GM12878 (cell line): Measurements from ENCODE around the gene TIMM10B. TPM values are rescaled to one million over a fixed set of nuclear protein-coding genes. Genes with fewer than 3 reads are reported as not detected.

ENCODE experiments used
- ATAC-seq: fragments of 200-7000 bp; cut with Tn5 transposase; 3 replicates; pipeline ENCODE4 v1.9.1; 2020; ENCODE audit warnings: mild to moderate bottlenecking, moderate library complexity
- BruUV-seq: library from RNA; stranded (reverse); fragments of 400-500 nt; replicated peaks from 2 replicates; lab custom pipeline; 2021; lab: Mats Ljungman, UMichigan
- CTCF ChIA-PET: fragments of 300-600 bp; sonication (Branson Sonifier 250); formaldehyde crosslinking; extraction: SDS; loops from one replicate; lab custom pipeline; 2021; ENCODE audit warnings: inconsistent platforms; lab: Yijun Ruan, JAX
- POLR2A ChIA-PET: fragments of 350-600 bp; formaldehyde crosslinking; extraction: SDS; loops from one replicate; lab custom pipeline; 2021; ENCODE audit warnings: inconsistent platforms; lab: Charles Lee
- RAD21 ChIA-PET: fragments of 300-600 bp; sonication (Branson Sonifier 250); formaldehyde crosslinking; loops from one replicate; lab custom pipeline; 2023; ENCODE audit warnings: antibody characterized with exemption; ENCODE audit not compliant: unreplicated experiment; lab: Charles Lee
- SMC1A ChIA-PET: fragments of 300-600 bp; sonication (Branson Sonifier 250); formaldehyde crosslinking; loops from one replicate; lab custom pipeline; 2023; ENCODE audit not compliant: unreplicated experiment, uncharacterized antibody; lab: Charles Lee
- DNase-seq: peaks from one replicate; pipeline ENCODE4 v3.0.0-alpha.2; 2011; ENCODE audit warnings: low read depth, low spot score
- FAIRE-seq: peaks from 3 replicates; lab custom pipeline; 2011; peaks lifted over from hg19 to GRCh38; lab: Jason Lieb, UNC
- H2AFZ ChIP-seq: 2 replicates; pipeline ENCODE4 v1.6.0; 2011; ENCODE audit warnings: low read depth, low read length, control low read depth; ENCODE audit not compliant: control insufficient read depth
- H3K27ac ChIP-seq: 2 replicates; pipeline ENCODE4 v1.5.1; 2011; ENCODE audit warnings: control low read depth; ENCODE audit not compliant: control insufficient read depth, insufficient read depth
- H3K27me3 ChIP-seq, 2 experiments: replicated peaks in 1 of 2; 2 replicates each; pipeline versions ENCODE4 v1.6.0 to v1.6.1; 2011; ENCODE audit warnings: low read length in 1 of 2; ENCODE audit not compliant: control insufficient read depth in 2 of 2, insufficient read depth in 2 of 2
- H3K36me3 ChIP-seq, 2 experiments: 2 replicates each; pipeline ENCODE4 v1.5.1; 2011; ENCODE audit warnings: low read length in 1 of 2; ENCODE audit not compliant: control insufficient read depth in 2 of 2, insufficient read depth in 2 of 2
- H3K4me1 ChIP-seq: 2 replicates; pipeline ENCODE4 v1.6.1; 2011; ENCODE audit warnings: mild to moderate bottlenecking, low read length, moderate library complexity, mixed read lengths; ENCODE audit not compliant: control insufficient read depth, insufficient read depth
- H3K4me2 ChIP-seq: 2 replicates; pipeline ENCODE4 v1.6.0; 2011; ENCODE audit warnings: control low read depth; ENCODE audit not compliant: control insufficient read depth, insufficient read depth
- H3K4me3 ChIP-seq: fragments of 200-600 bp; sonication (generic); 2 replicates; pipeline ENCODE4 v1.5.1; 2016
- H3K79me2 ChIP-seq: 2 replicates; pipeline ENCODE4 v1.6.0; 2011; ENCODE audit warnings: low read length; ENCODE audit not compliant: control insufficient read depth, insufficient read depth
- H3K9ac ChIP-seq: 2 replicates; pipeline ENCODE4 v1.8.0; 2011; ENCODE audit warnings: low read length, control low read depth, mixed read lengths; ENCODE audit not compliant: control insufficient read depth, insufficient read depth
- H3K9me3 ChIP-seq: replicated peaks from 3 replicates; pipeline ENCODE4 v1.5.1; 2011; ENCODE audit warnings: mild to moderate bottlenecking, low read length; ENCODE audit not compliant: control insufficient read depth, insufficient read depth
- H4K20me1 ChIP-seq: 2 replicates; pipeline ENCODE4 v1.6.0; 2011; ENCODE audit not compliant: control insufficient read depth, insufficient read depth
- LARP7 ChIP-seq: fragments of 450-650 bp; IDR thresholded peaks from 2 replicates; pipeline ENCODE4 v1.6.1; 2017; ENCODE audit warnings: mild to moderate bottlenecking
- MYC ChIP-seq: IDR thresholded peaks from 2 replicates; pipeline ENCODE4 v1.6.1; 2011; ENCODE audit warnings: mild to moderate bottlenecking, low read length, moderate library complexity, inconsistent platforms; ENCODE audit not compliant: insufficient read depth, insufficient replicate concordance, insufficient read length, severe bottlenecking
- NBN ChIP-seq: fragments of 450-650 bp; IDR thresholded peaks from 2 replicates; pipeline ENCODE4 v1.6.1; 2016
- PAX8 ChIP-seq: fragments of 450-650 bp; IDR thresholded peaks from 2 replicates; pipeline ENCODE4 v1.6.1; 2017; ENCODE audit warnings: mild to moderate bottlenecking, moderate library complexity
- SPI1 ChIP-seq: IDR thresholded peaks from 2 replicates; pipeline ENCODE4 v1.6.1; 2011; ENCODE audit warnings: low read depth, mild to moderate bottlenecking, low read length, moderate library complexity, borderline replicate concordance; ENCODE audit not compliant: insufficient read depth
- WGBS: methylation state at CpG from one replicate; pipeline ENCODE4 v1.1.6; 2016; ENCODE audit warnings: low lambda C conversion rate; ENCODE audit not compliant: insufficient replicate concordance, insufficient coverage; ENCODE audit errors: missing lambda C conversion rate; 5-methylcytosine and 5-hydroxymethylcytosine counted together
- in situ Hi-C: fragments of 300-500 bp; cut with MboI; formaldehyde crosslinking; loops from 9 replicates; pipeline ENCODE4 v1.14.3; 2018; ENCODE audit warnings: mixed read lengths
- intact Hi-C: fragments of 100-400 bp; cut with micrococcal nuclease; formaldehyde crosslinking; loops from one replicate; pipeline ENCODE4 v1.14.2; 2022; ENCODE audit not compliant: unreplicated experiment
- polyA plus RNA-seq, 11 experiments: library from polyadenylated mRNA; depleted of rRNA in 4 of 11; unstranded in 6 of 11; stranded (reverse) in 5 of 11; fragments of >200 nt; fragmentation: Nextera tagmentation in 4 of 11; fragmentation: Illumina TruSeq in 1 of 11; extraction: Ambion mirVana in 4 of 11; extraction: Trizol in 1 of 11; gene quantifications; 1 replicate in 1 of 11; 2 replicates in 10 of 11; pipeline versions ENCODE4 v1.2.1 to v1.2.3, GENCODE V29; 2011 to 2016; ENCODE audit warnings: inconsistent platforms in 2 of 11, missing spikeins in 2 of 11, low read depth in 1 of 11
- total RNA-seq, 4 experiments: library from RNA; depleted of rRNA in 3 of 4; stranded (reverse); fragments of >200 nt in 3 of 4; fragmentation: Illumina TruSeq in 1 of 4; extraction: Trizol in 1 of 4; gene quantifications; 2 replicates each; pipeline versions ENCODE4 v1.2.1 to v1.2.3, GENCODE V29; 2013 to 2021

TIMM10B gene
- total and polyA plus RNA-seq, 10 of the 15 experiments (the other 5 are each of a cell fraction or from before 2014, with no cell fraction given): 30.3 to 126 (median 53.1) TPM

DNA sequence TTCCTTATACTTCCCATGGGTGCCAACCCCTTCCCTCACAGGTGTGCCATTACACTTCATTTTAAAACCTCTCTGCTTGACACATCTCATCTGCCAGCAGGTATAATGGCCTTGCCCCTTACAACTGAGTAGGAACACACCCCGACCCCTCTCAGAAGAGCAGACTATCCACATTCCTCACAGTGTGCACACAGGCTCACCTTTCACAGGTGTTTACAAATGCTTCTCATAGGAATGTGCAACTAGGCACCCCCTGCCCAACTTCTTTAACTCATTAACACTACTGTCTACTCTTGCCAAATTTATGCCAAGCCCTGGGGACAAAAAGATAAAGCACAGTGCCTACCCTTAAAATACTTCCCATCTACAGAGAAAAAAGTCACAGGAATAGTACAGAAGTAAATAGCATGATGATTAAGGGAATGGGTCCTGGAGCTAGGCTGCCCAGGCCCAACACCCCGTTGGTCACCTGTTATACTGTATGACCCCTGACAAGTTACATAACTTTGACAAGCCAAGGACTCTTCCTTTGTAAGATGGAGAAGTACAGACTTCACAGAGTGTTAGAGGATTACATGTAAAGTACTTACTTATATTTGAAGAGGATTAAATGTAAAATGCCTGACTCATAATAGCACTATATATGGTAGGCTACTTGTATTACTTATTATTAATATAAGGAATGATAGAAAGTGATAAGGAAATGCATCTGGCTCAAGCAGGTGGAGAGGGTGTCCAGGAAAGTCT, 22.8 kb upstream of the TIMM10B start:
- RAD21 ChIA-PET: no interaction called here
- SMC1A ChIA-PET: interaction anchor here (0.9 to 1.5 kb wide), 2 partner anchors 10 to 77 kb away, joined by 3 to 4 read pairs; no protein-coding TSS in a partner anchor
- Histone ChIP-seq H3K27ac (no peak overlapping the region), H3K9ac (no peak overlapping the region), H3K4me3 (no peak overlapping the region), H3K79me2 (no peaks in the 10 kb centered on the region)
- CTCF ChIA-PET: interaction anchor here (4.7 kb wide), 1 partner anchor 14 kb away, joined by 23 read pairs; no protein-coding TSS in a partner anchor
- no TSS peak for BruUV-seq
- intact Hi-C loops: no loop called here
- TF ChIP-seq LARP7 (no peak), PAX8 (no peak), NBN (no peak), SPI1 (no peak)
- TF ChIP-seq, all 136 proteins: peak for 0
- POLR2A ChIA-PET: no interaction called here
- Histone ChIP-seq H3K27me3 (no peaks in the 10 kb centered on the region), H3K9me3 (no peaks in the 10 kb centered on the region), H4K20me1 (no peaks in the 10 kb centered on the region), H3K4me2 (no peak overlapping the region), H3K36me3 (no peaks in the 10 kb centered on the region; a peak in 1 of 4 replicates), H2AFZ (no peak overlapping the region), H3K4me1 (no peaks in the 10 kb centered on the region)
- 4% methylated on average over 2 of the region's 2 CpGs for WGBS
- in situ Hi-C loops: no loop called here
- FAIRE-seq (no peak), ATAC-seq (no peak), DNase-seq (no peak)

DNA sequence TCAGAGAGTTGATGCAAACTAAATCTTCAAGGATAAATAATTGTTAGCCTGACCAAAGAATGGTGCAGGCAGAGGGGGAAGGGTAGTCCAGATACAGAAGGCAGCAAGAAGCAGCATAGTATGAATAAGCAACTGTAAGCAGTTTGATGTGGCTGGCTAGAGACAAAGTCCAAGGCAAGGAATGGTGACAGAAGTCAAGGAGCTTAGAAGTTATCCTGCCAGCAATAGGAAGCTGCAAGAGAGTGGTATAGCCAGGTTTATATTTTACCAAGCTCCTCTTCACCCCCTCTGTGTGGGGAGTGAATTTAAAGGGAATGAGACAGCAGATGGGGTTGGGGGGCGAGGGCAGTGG, 22.2 kb upstream of the TIMM10B start:
- H3K9me3 ChIP-seq: no peaks in the 10 kb centered on the region
- FAIRE-seq: no peak
- no peak overlapping the region for H3K4me2 ChIP-seq
- RAD21 ChIA-PET: no interaction called here
- no peak overlapping the region for H2AFZ ChIP-seq
- no peaks in the 10 kb centered on the region for H3K79me2 ChIP-seq
- ATAC-seq: no peak
- no TSS peak for BruUV-seq
- H4K20me1 ChIP-seq: no peaks in the 10 kb centered on the region
- DNase-seq: no peak
- intact Hi-C loops (no loop called here), in situ Hi-C loops (no loop called here)
- SMC1A ChIA-PET: interaction anchor here (0.9 to 1.5 kb wide), 3 partner anchors 10 to 78 kb away, joined by 3 to 4 read pairs (median 3); no protein-coding TSS in a partner anchor
- POLR2A ChIA-PET: no interaction called here
- H3K4me3 ChIP-seq: no peak overlapping the region
- 0% methylated on average over 1 of the region's 1 CpG for WGBS
- no peaks in the 10 kb centered on the region; a peak in 1 of 4 replicates for H3K36me3 ChIP-seq
- H3K27ac ChIP-seq: no peak overlapping the region
- no peak overlapping the region for H3K9ac ChIP-seq
- CTCF ChIA-PET: interaction anchor here (0.8 to 4.7 kb wide), 3 partner anchors 15 to 141 kb away, joined by 3 to 23 read pairs (median 4); no protein-coding TSS in a partner anchor
- TF ChIP-seq MYC: no peak
- no peaks in the 10 kb centered on the region for H3K27me3 ChIP-seq
- no peaks in the 10 kb centered on the region for H3K4me1 ChIP-seq
